Nephron (organoid): ENCODE data around the gene PARD6G.
A peak's percentile ranks its signal among the peaks of the same experiment; 100 is the strongest.

ENCODE experiments used
- H3K27ac Mint-ChIP-seq, 3 experiments: 2 replicates each; pipeline ENCODE4 v1.8.0; 2020; ENCODE audit warnings: mixed read lengths in 3 of 3, mild to moderate bottlenecking in 2 of 3, moderate library complexity in 1 of 3
- H3K27me3 Mint-ChIP-seq: 2 replicates; pipeline ENCODE4 v1.8.0; 2021; ENCODE audit warnings: low read depth, mild to moderate bottlenecking, moderate library complexity, mixed read lengths
- H3K36me3 Mint-ChIP-seq: 2 replicates; pipeline ENCODE4 v1.8.0; 2020; ENCODE audit warnings: low read depth, mixed read lengths
- H3K4me1 Mint-ChIP-seq: 2 replicates; pipeline ENCODE4 v1.8.0; 2020; ENCODE audit warnings: mixed read lengths
- H3K4me3 Mint-ChIP-seq, 3 experiments: 2 replicates each; pipeline ENCODE4 v1.8.0; 2020; ENCODE audit warnings: mild to moderate bottlenecking in 3 of 3, mixed read lengths in 3 of 3, moderate library complexity in 2 of 3
- H3K9me3 Mint-ChIP-seq: 2 replicates; pipeline ENCODE4 v1.8.0; 2020; ENCODE audit warnings: mixed read lengths
- TF ChIP-seq, protein P1 (sequence below), 3 experiments: fragments of 200-600 bp; sonication (generic); IDR thresholded peaks; one replicate each; pipeline ENCODE4 v1.5.0; 2021; ENCODE audit warnings: antibody characterized with exemption in 3 of 3; ENCODE audit not compliant: unreplicated experiment in 3 of 3

The PARD6G gene

GRCh38 chr18:80188643-80189530 is 58.4 kb downstream of the PARD6G start:
- peak overlapping the region in 1 of 3 experiments; percentile 50 for H3K27ac Mint-ChIP-seq
- H3K4me1 Mint-ChIP-seq = peaks cover 6% of the 10 kb centered on the region
- peaks cover 6% of the 10 kb centered on the region for H3K36me3 Mint-ChIP-seq
- peaks cover 4% of the 10 kb centered on the region for H3K27me3 Mint-ChIP-seq
- TF ChIP-seq, protein P1, sequence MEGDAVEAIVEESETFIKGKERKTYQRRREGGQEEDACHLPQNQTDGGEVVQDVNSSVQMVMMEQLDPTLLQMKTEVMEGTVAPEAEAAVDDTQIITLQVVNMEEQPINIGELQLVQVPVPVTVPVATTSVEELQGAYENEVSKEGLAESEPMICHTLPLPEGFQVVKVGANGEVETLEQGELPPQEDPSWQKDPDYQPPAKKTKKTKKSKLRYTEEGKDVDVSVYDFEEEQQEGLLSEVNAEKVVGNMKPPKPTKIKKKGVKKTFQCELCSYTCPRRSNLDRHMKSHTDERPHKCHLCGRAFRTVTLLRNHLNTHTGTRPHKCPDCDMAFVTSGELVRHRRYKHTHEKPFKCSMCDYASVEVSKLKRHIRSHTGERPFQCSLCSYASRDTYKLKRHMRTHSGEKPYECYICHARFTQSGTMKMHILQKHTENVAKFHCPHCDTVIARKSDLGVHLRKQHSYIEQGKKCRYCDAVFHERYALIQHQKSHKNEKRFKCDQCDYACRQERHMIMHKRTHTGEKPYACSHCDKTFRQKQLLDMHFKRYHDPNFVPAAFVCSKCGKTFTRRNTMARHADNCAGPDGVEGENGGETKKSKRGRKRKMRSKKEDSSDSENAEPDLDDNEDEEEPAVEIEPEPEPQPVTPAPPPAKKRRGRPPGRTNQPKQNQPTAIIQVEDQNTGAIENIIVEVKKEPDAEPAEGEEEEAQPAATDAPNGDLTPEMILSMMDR (IDR thresholded peaks at IDR 0.05; ENCODE audit: unreplicated experiment in 3 of 3) = no peak
- H3K4me3 Mint-ChIP-seq = no peak overlapping the region
- H3K9me3 Mint-ChIP-seq = no peaks in the 10 kb centered on the region

DNA sequence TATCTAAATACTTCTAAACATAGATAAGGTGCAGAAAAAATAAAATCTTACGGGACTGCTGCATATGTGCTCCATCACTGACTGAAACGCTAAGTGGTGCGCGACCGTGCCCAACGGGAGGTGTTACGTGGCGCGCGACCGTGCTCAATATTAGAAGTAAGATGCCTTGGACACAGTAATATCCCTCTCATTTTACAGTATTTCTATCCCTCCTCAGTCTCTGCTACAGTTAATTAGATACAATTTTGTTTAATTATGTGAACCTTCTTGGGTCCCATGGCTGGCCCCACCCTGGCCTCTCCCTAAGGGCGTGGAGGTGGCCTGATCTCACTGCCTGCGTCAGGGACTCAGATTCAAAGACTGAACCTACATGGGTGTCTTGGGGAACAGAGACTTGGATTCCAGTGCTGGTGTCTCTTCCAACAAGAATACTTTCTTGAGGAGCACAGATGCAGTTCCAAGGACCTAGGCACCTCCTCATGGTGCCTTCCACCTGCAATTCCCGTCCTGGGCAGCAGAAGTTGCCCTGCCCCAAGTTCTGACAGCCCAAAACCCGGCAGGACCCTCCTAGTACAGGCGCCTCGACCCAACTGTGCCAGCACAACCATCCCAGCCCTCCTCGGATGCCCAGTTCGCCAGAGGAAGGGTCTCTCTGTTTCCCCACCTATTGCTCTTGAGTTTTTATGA is 59.2 kb downstream of the PARD6G start:
- Mint-ChIP-seq H3K9me3 (no peaks in the 10 kb centered on the region), H3K4me1 (peaks cover 12% of the 10 kb centered on the region), H3K27me3 (peaks cover 4% of the 10 kb centered on the region), H3K4me3 (no peak overlapping the region), H3K36me3 (peaks cover 6% of the 10 kb centered on the region), H3K27ac (peak overlapping the region in 2 of 3 experiments; percentile 57 to 91)
- TF ChIP-seq, protein P1 (IDR thresholded peaks at IDR 0.05; ENCODE audit: unreplicated experiment in 3 of 3) = no peak

DNA sequence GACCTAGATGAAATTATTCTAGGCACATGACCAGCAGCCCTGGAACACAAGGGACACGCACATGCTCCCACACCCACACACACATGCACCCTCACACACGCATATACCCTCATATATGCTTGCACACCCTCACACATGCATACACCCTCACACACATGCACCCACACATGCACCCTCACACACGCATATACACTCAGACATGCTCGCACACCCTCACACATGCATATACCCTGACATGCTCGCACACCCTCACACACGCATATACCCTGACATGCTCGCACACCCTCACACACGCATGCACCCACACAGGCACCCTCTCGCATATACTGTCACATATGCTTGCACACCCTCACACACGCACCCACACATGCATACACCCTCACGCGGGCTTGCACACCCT is 61.8 kb downstream of the PARD6G start:
- Mint-ChIP-seq H3K27ac (peak overlapping the region in 1 of 3 experiments; percentile 66), H3K4me3 (no peak overlapping the region), H3K27me3 (peaks cover 4% of the 10 kb centered on the region), H3K4me1 (peaks cover 19% of the 10 kb centered on the region), H3K36me3 (peaks cover 6% of the 10 kb centered on the region), H3K9me3 (no peaks in the 10 kb centered on the region)
- TF ChIP-seq, protein P1 (IDR thresholded peaks at IDR 0.05; ENCODE audit: unreplicated experiment in 3 of 3) = no peak

- Mint-ChIP-seq H3K27ac (peak overlapping the region; percentile 23 to 83 (median 69)), H3K4me3 (no peak overlapping the region), H3K36me3 (peaks cover 4% of the 10 kb centered on the region), H3K27me3 (peaks cover 4% of the 10 kb centered on the region), H3K9me3 (no peaks in the 10 kb centered on the region), H3K4me1 (peaks cover 17% of the 10 kb centered on the region)
- TF ChIP-seq, protein P1 (IDR thresholded peaks at IDR 0.05; ENCODE audit: unreplicated experiment in 3 of 3) = no peak
Observed at GRCh38 chr18:80184243-80184772, 63.0 kb downstream of the PARD6G start.

DNA sequence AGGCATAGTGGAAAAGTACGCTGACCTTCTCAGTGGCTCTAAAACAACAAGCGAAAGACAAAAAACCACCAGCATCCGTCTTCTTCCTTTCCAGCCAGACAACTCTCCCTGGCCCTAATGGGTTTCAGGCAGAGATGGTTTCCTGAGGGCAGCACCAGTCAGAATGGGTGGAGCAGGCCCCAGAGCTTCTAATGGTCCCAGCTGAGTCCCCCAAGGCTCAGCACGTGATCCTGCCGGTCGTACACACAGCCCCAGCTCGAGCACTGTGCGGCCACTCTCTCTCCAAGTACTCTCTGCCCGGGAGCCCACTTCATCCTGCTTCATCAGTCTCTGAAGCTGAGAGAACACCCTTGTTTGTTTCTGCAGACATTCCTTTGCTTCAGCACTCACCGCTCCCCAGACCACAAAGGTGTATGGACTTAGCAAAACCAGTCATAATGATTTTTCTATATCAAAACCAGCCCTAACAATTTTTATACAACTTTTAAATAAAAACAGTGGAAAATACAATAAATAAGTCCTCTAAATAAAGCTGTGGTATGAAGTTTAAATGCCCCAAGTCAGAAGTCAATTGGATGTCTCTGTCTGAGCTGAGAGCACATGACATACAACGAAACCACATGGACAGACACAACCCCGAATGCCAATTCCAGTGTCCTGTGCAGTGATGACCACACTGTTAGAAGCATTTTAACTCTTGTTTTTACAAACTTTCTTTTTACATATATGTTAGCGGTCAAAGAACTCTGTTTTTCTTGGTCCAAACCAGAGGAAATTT is 63.9 kb downstream of the PARD6G start:
- Mint-ChIP-seq H3K4me3 (no peak overlapping the region), H3K9me3 (no peaks in the 10 kb centered on the region), H3K36me3 (peaks cover 4% of the 10 kb centered on the region), H3K27me3 (peaks cover 4% of the 10 kb centered on the region), H3K4me1 (peaks cover 17% of the 10 kb centered on the region), H3K27ac (peak overlapping the region; percentile 23 to 83 (median 69))
- TF ChIP-seq, protein P1 (IDR thresholded peaks at IDR 0.05; ENCODE audit: unreplicated experiment in 3 of 3) = no peak
